ENCODE data around the gene CELSR3. TPM values are rescaled to one million over a fixed set of nuclear protein-coding genes. Genes with fewer than 3 reads are reported as not detected.

The CELSR3 gene
- total and polyA plus RNA-seq, 2 of the 4 experiments (the other 2 are of a cell fraction), result 0.18 to 0.63 TPM

- BruUV-seq (replicated peaks), result no TSS peak
- Histone ChIP-seq H3K14ac (replicated peaks; ENCODE audit: low read depth, low read length) (no peak overlapping the region), H4K91ac (ENCODE audit: insufficient read depth, low read depth, low read length) (no peak overlapping the region), H2BK120ac (ENCODE audit: low read depth, low read length) (no peak overlapping the region), H3K9me3 (ENCODE audit: control insufficient read depth, insufficient read depth, low read length) (no peaks in the 10 kb centered on the region), H3K27me3 (ENCODE audit: control insufficient read depth, insufficient read depth, low read length) (no peaks in the 10 kb centered on the region), H2BK20ac (ENCODE audit: low read depth, low read length) (no peak overlapping the region), H3K36me3 (ENCODE audit: control insufficient read depth, insufficient read depth, low read length) (peaks cover 76% of the 10 kb centered on the region), H4K20me1 (ENCODE audit: insufficient read depth, low read length) (peaks cover 26% of the 10 kb centered on the region), H3K4ac (ENCODE audit: low read depth, low read length) (no peak overlapping the region), H3K4me1 (ENCODE audit: control insufficient read depth, insufficient read depth, low read length) (peaks cover 30% of the 10 kb centered on the region), H2AK5ac (ENCODE audit: low read depth, low read length) (no peak overlapping the region), H3K9me1 (ENCODE audit: insufficient read depth, low read length) (peaks cover 29% of the 10 kb centered on the region), H2AK9ac (replicated peaks; ENCODE audit: low read depth, low read length, poor library complexity) (peak overlapping the region; percentile 44), H2AFZ (replicated peaks; ENCODE audit: low read length, poor library complexity) (no peak overlapping the region), H2BK5ac (ENCODE audit: low read depth, low read length, poor library complexity, severe bottlenecking) (no peak overlapping the region), H2BK15ac (ENCODE audit: low read depth, low read length) (no peak overlapping the region), H3K4me2 (ENCODE audit: low read depth, low read length) (no peak overlapping the region), H3K79me1 (ENCODE audit: low read depth in 1 of 2, low read length in 2 of 2) (peaks cover 20 to 78% of the 10 kb centered on the region in 2 experiments; a peak in 3 of 4 replicates), H4K5ac (ENCODE audit: low read depth, low read length) (no peak overlapping the region), H3K4me3 (ENCODE audit: insufficient read depth, low read depth, low read length) (no peak overlapping the region), H3K9ac (ENCODE audit: low read depth, low read length) (no peak overlapping the region), H3K18ac (ENCODE audit: low read depth, low read length) (no peak overlapping the region), H3K27ac (ENCODE audit: insufficient read depth, low read length) (no peak overlapping the region), H4K8ac (ENCODE audit: low read depth in 2 of 2, low read length in 2 of 2) (no peak overlapping the region), H3K23ac (ENCODE audit: low read depth, low read length) (no peak overlapping the region), H3K56ac (ENCODE audit: extremely low read depth, insufficient read depth, low read length) (no peak overlapping the region)
- no peak for TF ChIP-seq ELK1 (IDR thresholded peaks at IDR 0.05; ENCODE audit: borderline replicate concordance, low read depth, low read length)
- no peak for TF ChIP-seq MAFK (IDR thresholded peaks at IDR 0.05; ENCODE audit: low read depth, low read length)
- TF ChIP-seq RFX5 (IDR thresholded peaks at IDR 0.05; ENCODE audit: low read depth, low read length), result no peak
- no peak for TF ChIP-seq NFE2L2 (IDR thresholded peaks at IDR 0.05; ENCODE audit: low read depth, low read length)
- no peak for TF ChIP-seq RCOR1 (IDR thresholded peaks at IDR 0.05; ENCODE audit: insufficient replicate concordance, low read length)
- DNase-seq (no peak), ATAC-seq (ENCODE audit: low read depth) (no peak)
- ChIA-PET POLR2A (ENCODE audit: unreplicated experiment) (no interaction called here), CTCF (interaction anchor here (1.3 kb wide), 1 partner anchor 69 kb away, joined by 3 read pairs; no protein-coding TSS in a partner anchor)
- WGBS, 2 experiments (ENCODE audit: extremely low coverage in 2 of 2, insufficient read length in 1 of 2), result no CpG with 5 or more reads among the region's 2 CpGs
- in situ Hi-C loops (cut with MboI; ENCODE audit: low sequenced_read_pairs) (no loop called here), intact Hi-C loops (cut with micrococcal nuclease) (no loop called here), dilution Hi-C loops (cut with HindIII; ENCODE audit: low sequenced_read_pairs, unreplicated experiment) (no loop called here)
These were observed 61.1 kb downstream of the CELSR3 start for GRCh38 chr3:48601622-48601994.
